ENCODE results near the gene GEN1.
A peak's percentile ranks its signal among the peaks of the same experiment; 100 is the strongest.

GEN1 gene

GRCh38 chr2:17753803-17754663 is at the start of gene GEN1, which contains the start of gene SMC6:
Gene GEN1, plus strand, starts transcription at chr2:17754138. Its CDS starts 5,806 bp downstream, at chr2:17759944.
Gene SMC6, minus strand, starts transcription at chr2:17753810. Its CDS starts 7,864 bp downstream, at chr2:17745946.
- peak; percentile 90 to 94 for DNase-seq

GRCh38 chr2:17706845-17707244 is 47.1 kb upstream of the GEN1 start:
- DNase-seq = no peak

- no peak for DNase-seq
Measured at GRCh38 chr2:17708501-17708900, 45.4 kb upstream of the GEN1 start.

- no peak for DNase-seq
Measured at GRCh38 chr2:17709897-17710296, 44.0 kb upstream of the GEN1 start.

- no peak for DNase-seq
Measured at GRCh38 chr2:17710547-17711248, 43.2 kb upstream of the GEN1 start.

GRCh38 chr2:17713291-17713690 is 40.6 kb upstream of the GEN1 start:
- no peak for DNase-seq

GRCh38 chr2:17717666-17718065 is 36.3 kb upstream of the GEN1 start:
- DNase-seq = no peak

- no peak for DNase-seq
Measured at GRCh38 chr2:17718689-17719088, 35.2 kb upstream of the GEN1 start.

- peak in 1 of 2 experiments; percentile 28 for DNase-seq
Measured at GRCh38 chr2:17719562-17720371, 34.2 kb upstream of the GEN1 start.

- DNase-seq = no peak
Measured at GRCh38 chr2:17728210-17728609, 25.7 kb upstream of the GEN1 start.

GRCh38 chr2:17729880-17730279 is 24.1 kb upstream of the GEN1 start:
- DNase-seq = no peak

- no peak for DNase-seq
Measured at GRCh38 chr2:17733599-17733998, 20.3 kb upstream of the GEN1 start.

- no peak for DNase-seq
Measured at GRCh38 chr2:17735864-17736263, 18.1 kb upstream of the GEN1 start.

- DNase-seq = peak in 1 of 2 experiments; percentile 30
Measured at GRCh38 chr2:17736989-17737388, 16.9 kb upstream of the GEN1 start.

- DNase-seq = no peak
Measured at GRCh38 chr2:17740203-17740602, 13.7 kb upstream of the GEN1 start.

- DNase-seq = no peak
Measured at GRCh38 chr2:17747684-17748452, 6.1 kb upstream of the GEN1 start.

- no peak for DNase-seq
Measured at GRCh38 chr2:17748745-17749144, 5.2 kb upstream of the GEN1 start.

GRCh38 chr2:17749753-17750438 is 4.0 kb upstream of the GEN1 start:
- no peak for DNase-seq

- no peak for DNase-seq
Measured at GRCh38 chr2:17752246-17752645, 1.7 kb upstream of the GEN1 start.

GRCh38 chr2:17752892-17753802 is 791 bp upstream of the GEN1 start:
- peak in 1 of 2 experiments; percentile 32 for DNase-seq
